ENCODE measurements around the gene CD59.

Gene CD59

DNA sequence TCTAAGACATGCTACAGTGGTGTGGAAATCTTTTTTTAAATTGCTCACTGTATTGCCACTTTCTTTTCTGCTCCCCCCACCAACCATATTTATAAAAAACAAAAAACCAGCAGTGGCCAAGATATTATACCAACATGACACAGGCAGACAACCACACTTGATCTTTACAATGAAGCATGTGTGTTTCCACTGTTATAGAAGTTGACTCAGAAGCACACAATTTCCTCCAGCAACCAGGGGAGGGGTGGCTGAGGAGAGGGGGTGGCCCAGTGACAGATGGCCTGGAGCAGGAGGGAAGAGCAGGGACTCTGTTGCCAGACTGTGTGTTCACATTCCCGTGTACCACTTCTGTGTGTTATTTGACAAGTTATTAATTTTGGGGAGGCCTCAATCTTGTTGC, 14.8 kb downstream of the CD59 start:
- H3K27me3 ChIP-seq (ENCODE audit: insufficient read depth, poor library complexity, severe bottlenecking) = no peaks in the 10 kb centered on the region
- H3K4me3 ChIP-seq (ENCODE audit: severe bottlenecking) = no peak overlapping the region
- H3K36me3 ChIP-seq (ENCODE audit: low read depth) = peaks cover 93% of the 10 kb centered on the region
- H3K4me1 ChIP-seq (ENCODE audit: insufficient read depth, poor library complexity, severe bottlenecking) = peaks cover 90% of the 10 kb centered on the region
- TF ChIP-seq, protein P1, sequence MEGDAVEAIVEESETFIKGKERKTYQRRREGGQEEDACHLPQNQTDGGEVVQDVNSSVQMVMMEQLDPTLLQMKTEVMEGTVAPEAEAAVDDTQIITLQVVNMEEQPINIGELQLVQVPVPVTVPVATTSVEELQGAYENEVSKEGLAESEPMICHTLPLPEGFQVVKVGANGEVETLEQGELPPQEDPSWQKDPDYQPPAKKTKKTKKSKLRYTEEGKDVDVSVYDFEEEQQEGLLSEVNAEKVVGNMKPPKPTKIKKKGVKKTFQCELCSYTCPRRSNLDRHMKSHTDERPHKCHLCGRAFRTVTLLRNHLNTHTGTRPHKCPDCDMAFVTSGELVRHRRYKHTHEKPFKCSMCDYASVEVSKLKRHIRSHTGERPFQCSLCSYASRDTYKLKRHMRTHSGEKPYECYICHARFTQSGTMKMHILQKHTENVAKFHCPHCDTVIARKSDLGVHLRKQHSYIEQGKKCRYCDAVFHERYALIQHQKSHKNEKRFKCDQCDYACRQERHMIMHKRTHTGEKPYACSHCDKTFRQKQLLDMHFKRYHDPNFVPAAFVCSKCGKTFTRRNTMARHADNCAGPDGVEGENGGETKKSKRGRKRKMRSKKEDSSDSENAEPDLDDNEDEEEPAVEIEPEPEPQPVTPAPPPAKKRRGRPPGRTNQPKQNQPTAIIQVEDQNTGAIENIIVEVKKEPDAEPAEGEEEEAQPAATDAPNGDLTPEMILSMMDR (IDR thresholded peaks at IDR 0.05; ENCODE audit: poor library complexity, severe bottlenecking) = no peak
- no peak for DNase-seq (ENCODE audit: low spot score)
- H3K27ac ChIP-seq (ENCODE audit: poor library complexity, severe bottlenecking) = peak overlapping the region; percentile 91
- no peaks in the 10 kb centered on the region for H3K9me3 ChIP-seq (ENCODE audit: severe bottlenecking)
- ATAC-seq (ENCODE audit: low read depth) = no peak

DNA sequence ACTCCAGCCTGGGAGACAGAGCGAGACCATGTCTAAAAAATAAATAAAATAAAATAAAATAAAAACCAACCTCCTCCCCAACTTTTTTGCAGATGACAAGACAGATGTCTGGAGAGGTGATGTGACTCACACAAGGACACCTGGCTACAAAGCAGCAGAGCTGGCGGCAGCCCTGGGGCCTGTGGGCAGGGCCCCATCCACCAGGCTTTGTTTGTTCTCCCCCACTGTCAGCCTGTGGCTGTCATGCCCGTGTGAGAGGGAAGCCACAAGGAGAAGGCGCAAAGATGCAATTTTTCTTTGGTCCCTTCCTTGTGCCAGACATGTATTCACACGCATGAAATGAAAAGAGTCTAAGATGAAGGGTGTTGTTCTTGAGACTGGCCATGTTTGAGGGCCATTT, 16.6 kb downstream of the CD59 start:
- no peak for ATAC-seq (ENCODE audit: low read depth)
- peak overlapping the region; percentile 91 for H3K27ac ChIP-seq (ENCODE audit: poor library complexity, severe bottlenecking)

DNA sequence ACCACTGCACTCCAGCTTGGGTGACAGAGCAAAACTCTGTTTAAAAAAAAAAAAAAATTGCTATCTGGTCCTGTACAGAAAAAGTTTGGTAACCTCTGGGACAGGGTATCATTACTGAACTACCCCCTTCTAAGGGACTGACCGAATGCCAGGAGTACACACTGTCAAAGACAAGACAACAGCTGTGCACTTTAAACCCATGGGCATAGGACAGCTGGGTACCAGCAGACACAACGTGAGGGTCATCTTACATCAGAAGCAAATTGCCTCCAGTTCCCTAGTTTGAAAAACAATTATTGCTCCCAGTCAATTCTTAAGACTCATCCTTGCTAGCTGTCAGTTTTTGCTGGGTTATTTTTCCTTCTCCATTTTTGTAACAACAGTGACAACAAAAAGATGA, 17.8 kb downstream of the CD59 start:
- Histone ChIP-seq H3K4me3 (ENCODE audit: severe bottlenecking) (no peak overlapping the region), H3K9me3 (ENCODE audit: severe bottlenecking) (no peaks in the 10 kb centered on the region), H3K27ac (ENCODE audit: poor library complexity, severe bottlenecking) (peak overlapping the region; percentile 91), H3K27me3 (ENCODE audit: insufficient read depth, poor library complexity, severe bottlenecking) (no peaks in the 10 kb centered on the region), H3K36me3 (ENCODE audit: low read depth) (peaks cover 98% of the 10 kb centered on the region), H3K4me1 (ENCODE audit: insufficient read depth, poor library complexity, severe bottlenecking) (peaks cover 72% of the 10 kb centered on the region)
- DNase-seq (ENCODE audit: low spot score) (no peak), ATAC-seq (ENCODE audit: low read depth) (no peak)
- TF ChIP-seq, protein P1 (IDR thresholded peaks at IDR 0.05; ENCODE audit: poor library complexity, severe bottlenecking) = no peak

More for the DNA sequence above, 16.6 kb downstream of the CD59 start:
- no peaks in the 10 kb centered on the region for H3K9me3 ChIP-seq (ENCODE audit: severe bottlenecking)
- TF ChIP-seq, protein P1 (IDR thresholded peaks at IDR 0.05; ENCODE audit: poor library complexity, severe bottlenecking) = no peak
- no peak overlapping the region for H3K4me3 ChIP-seq (ENCODE audit: severe bottlenecking)
- H3K27me3 ChIP-seq (ENCODE audit: insufficient read depth, poor library complexity, severe bottlenecking) = no peaks in the 10 kb centered on the region
- peaks cover 95% of the 10 kb centered on the region for H3K36me3 ChIP-seq (ENCODE audit: low read depth)
- no peak for DNase-seq (ENCODE audit: low spot score)
- peaks cover 84% of the 10 kb centered on the region for H3K4me1 ChIP-seq (ENCODE audit: insufficient read depth, poor library complexity, severe bottlenecking)

DNA sequence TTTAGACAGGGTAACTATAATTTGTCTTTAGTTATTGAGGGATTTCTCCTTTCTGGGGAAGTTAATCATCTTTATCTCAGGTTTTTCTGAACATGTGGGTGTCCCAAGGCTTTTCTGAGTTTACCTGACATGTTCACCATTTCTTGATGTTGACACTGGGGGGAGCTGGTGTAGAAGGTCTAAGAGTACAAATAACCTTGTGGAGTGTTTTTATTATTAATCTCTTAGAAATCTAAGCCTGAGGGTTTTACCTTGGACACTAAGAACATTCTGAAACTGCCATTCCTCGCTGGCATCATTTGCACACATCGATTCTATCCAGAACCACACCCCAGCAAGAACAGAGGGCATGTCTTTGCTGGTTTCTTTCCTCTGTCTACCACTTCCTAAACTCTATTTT, 20.0 kb downstream of the CD59 start:
- H3K9me3 ChIP-seq (ENCODE audit: severe bottlenecking) = no peaks in the 10 kb centered on the region
- TF ChIP-seq, protein P1 (IDR thresholded peaks at IDR 0.05; ENCODE audit: poor library complexity, severe bottlenecking) = peak; percentile 62
- DNase-seq (ENCODE audit: low spot score) (no peak), ATAC-seq (ENCODE audit: low read depth) (peak; percentile 64)
- H3K27me3 ChIP-seq (ENCODE audit: insufficient read depth, poor library complexity, severe bottlenecking) = no peaks in the 10 kb centered on the region
- peak overlapping the region; percentile 91 for H3K27ac ChIP-seq (ENCODE audit: poor library complexity, severe bottlenecking)
- no peak overlapping the region for H3K4me3 ChIP-seq (ENCODE audit: severe bottlenecking)
- H3K4me1 ChIP-seq (ENCODE audit: insufficient read depth, poor library complexity, severe bottlenecking) = peaks cover 50% of the 10 kb centered on the region
- peaks cover 100% of the 10 kb centered on the region for H3K36me3 ChIP-seq (ENCODE audit: low read depth)

DNA sequence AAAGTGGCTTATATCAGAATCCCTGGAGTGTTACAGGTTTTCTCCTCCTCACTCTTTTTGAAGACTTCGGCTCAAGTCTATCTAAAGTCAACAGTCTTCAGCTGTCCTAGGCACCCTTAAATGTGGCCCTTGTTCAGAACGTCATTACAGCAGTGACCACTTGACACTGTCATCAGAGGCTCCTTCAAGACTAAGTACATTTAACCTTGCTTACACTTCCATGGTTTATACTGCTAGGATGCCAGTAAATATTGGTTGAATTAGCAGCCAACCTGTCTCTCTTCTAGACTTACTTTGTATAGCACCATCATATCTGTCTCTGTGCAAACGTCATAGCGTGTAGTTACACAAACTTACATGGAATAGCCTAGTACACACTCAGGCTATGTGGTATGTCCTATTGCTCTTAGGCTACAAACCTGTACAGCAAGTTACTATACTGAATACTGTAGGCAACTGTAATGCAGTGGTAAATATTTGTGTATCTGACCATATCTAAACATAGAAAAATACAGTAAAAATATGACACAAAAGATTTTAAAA, 22.3 kb downstream of the CD59 start:
- no peaks in the 10 kb centered on the region for H3K27me3 ChIP-seq (ENCODE audit: insufficient read depth, poor library complexity, severe bottlenecking)
- TF ChIP-seq, protein P1 (IDR thresholded peaks at IDR 0.05; ENCODE audit: poor library complexity, severe bottlenecking) = no peak
- H3K27ac ChIP-seq (ENCODE audit: poor library complexity, severe bottlenecking) = peak overlapping the region; percentile 91
- H3K4me1 ChIP-seq (ENCODE audit: insufficient read depth, poor library complexity, severe bottlenecking) = peaks cover 33% of the 10 kb centered on the region
- no peaks in the 10 kb centered on the region for H3K9me3 ChIP-seq (ENCODE audit: severe bottlenecking)
- peaks cover 100% of the 10 kb centered on the region for H3K36me3 ChIP-seq (ENCODE audit: low read depth)
- ATAC-seq (ENCODE audit: low read depth) (no peak), DNase-seq (ENCODE audit: low spot score) (no peak)
- H3K4me3 ChIP-seq (ENCODE audit: severe bottlenecking) = no peak overlapping the region
